Calu3 (cell line): ENCODE measurements around the gene CYLD. TPM values are rescaled to one million over a fixed set of nuclear protein-coding genes. Genes with fewer than 3 reads are reported as not detected.

Experiments used
- BruUV-seq: library from RNA; stranded (reverse); fragments of 400-500 nt; replicated peaks from 2 replicates; lab custom pipeline; 2021; lab: Mats Ljungman, UMichigan
- CTCF ChIA-PET: fragments of 300-600 bp; sonication (Branson Sonifier 250); formaldehyde crosslinking; loops from one replicate; lab custom pipeline; 2022; ENCODE audit warnings: antibody characterized with exemption; lab: Charles Lee
- DNase-seq: peaks from one replicate; pipeline ENCODE4 v3.0.0; 2022
- H3K27ac Mint-ChIP-seq: one replicate; pipeline ENCODE4 v1.8.0; 2022; ENCODE audit warnings: mixed read lengths; ENCODE audit not compliant: unreplicated experiment
- H3K27me3 Mint-ChIP-seq: one replicate; pipeline ENCODE4 v1.8.0; 2022; ENCODE audit warnings: mixed read lengths; ENCODE audit not compliant: unreplicated experiment
- H3K36me3 Mint-ChIP-seq: one replicate; pipeline ENCODE4 v1.8.0; 2022; ENCODE audit warnings: mild to moderate bottlenecking, moderate library complexity, mixed read lengths; ENCODE audit not compliant: insufficient read depth, unreplicated experiment
- H3K4me1 Mint-ChIP-seq: one replicate; pipeline ENCODE4 v1.8.0; 2022; ENCODE audit warnings: mild to moderate bottlenecking, low read depth, mixed read lengths; ENCODE audit not compliant: unreplicated experiment
- H3K4me3 Mint-ChIP-seq: one replicate; pipeline ENCODE4 v1.8.0; 2022; ENCODE audit warnings: mild to moderate bottlenecking, low read depth, moderate library complexity, mixed read lengths; ENCODE audit not compliant: unreplicated experiment
- H3K9me3 Mint-ChIP-seq: one replicate; pipeline ENCODE4 v1.8.0; 2022; ENCODE audit warnings: low read depth, mixed read lengths; ENCODE audit not compliant: unreplicated experiment
- intact Hi-C: fragments of 100-400 bp; cut with micrococcal nuclease; formaldehyde crosslinking; loops from one replicate; pipeline ENCODE4 v1.10.0; 2022; ENCODE audit not compliant: unreplicated experiment
- total RNA-seq: library from RNA; stranded (reverse); gene quantifications from 2 replicates; pipeline ENCODE4 v1.2.3, GENCODE V29; 2022
- TF ChIP-seq, protein P1 (sequence below): fragments of 200-600 bp; IDR thresholded peaks from one replicate; pipeline ENCODE4 v1.8.0; 2022; ENCODE audit warnings: antibody characterized with exemption; ENCODE audit not compliant: unreplicated experiment

The CYLD gene
- total RNA-seq, 1 experiment from 2014 or later, result 31.8 TPM

DNA sequence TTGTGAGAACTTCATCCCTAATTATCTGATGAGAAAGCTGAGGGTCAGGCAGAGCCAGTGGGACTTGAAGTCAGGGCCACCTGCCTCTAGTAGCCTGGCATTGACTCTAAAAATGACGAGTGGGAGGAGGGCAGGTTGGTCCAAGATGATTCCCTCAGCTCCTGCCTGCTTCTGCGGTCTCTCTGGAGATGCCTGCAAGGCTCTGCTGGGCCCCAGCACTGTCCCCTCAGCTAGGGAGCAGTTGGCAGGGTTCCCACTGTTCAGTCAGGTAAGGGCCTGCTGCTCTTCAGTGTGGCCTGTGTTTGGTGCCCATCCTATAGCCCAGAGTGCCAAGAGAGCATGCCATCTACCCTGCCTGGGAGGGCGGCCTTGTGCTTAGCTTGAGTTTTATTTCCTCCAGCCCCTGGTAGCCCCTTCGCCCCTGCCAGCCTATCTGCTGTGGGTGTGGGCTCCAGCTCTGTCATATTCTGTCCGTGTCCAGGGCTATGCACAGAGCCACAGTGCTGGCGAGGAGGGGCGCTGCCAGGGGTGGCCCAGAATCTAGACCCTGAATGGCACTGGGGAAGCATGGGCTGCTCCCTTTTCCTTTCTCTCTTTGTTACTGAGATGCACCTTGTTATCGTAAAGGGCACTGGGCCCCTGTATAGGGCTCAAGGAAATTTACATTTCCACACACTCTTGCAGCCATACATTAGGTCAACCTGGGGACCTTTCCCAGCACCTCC, 68.5 kb downstream of the CYLD start:
- CTCF ChIA-PET, result interaction anchor here (1.5 kb wide), 1 partner anchor 23 kb away, joined by 5 read pairs; no protein-coding TSS in a partner anchor
- TF ChIP-seq, protein P1, sequence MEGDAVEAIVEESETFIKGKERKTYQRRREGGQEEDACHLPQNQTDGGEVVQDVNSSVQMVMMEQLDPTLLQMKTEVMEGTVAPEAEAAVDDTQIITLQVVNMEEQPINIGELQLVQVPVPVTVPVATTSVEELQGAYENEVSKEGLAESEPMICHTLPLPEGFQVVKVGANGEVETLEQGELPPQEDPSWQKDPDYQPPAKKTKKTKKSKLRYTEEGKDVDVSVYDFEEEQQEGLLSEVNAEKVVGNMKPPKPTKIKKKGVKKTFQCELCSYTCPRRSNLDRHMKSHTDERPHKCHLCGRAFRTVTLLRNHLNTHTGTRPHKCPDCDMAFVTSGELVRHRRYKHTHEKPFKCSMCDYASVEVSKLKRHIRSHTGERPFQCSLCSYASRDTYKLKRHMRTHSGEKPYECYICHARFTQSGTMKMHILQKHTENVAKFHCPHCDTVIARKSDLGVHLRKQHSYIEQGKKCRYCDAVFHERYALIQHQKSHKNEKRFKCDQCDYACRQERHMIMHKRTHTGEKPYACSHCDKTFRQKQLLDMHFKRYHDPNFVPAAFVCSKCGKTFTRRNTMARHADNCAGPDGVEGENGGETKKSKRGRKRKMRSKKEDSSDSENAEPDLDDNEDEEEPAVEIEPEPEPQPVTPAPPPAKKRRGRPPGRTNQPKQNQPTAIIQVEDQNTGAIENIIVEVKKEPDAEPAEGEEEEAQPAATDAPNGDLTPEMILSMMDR, result no peak
- peaks cover 5% of the 10 kb centered on the region for H3K4me1 Mint-ChIP-seq
- H3K4me3 Mint-ChIP-seq, result no peak overlapping the region
- no peaks in the 10 kb centered on the region for H3K9me3 Mint-ChIP-seq
- H3K36me3 Mint-ChIP-seq, result no peaks in the 10 kb centered on the region
- no peak overlapping the region for H3K27ac Mint-ChIP-seq
- H3K27me3 Mint-ChIP-seq, result peaks cover 53% of the 10 kb centered on the region
- DNase-seq, result no peak
- intact Hi-C loops, result no loop called here
- BruUV-seq, result no TSS peak

DNA sequence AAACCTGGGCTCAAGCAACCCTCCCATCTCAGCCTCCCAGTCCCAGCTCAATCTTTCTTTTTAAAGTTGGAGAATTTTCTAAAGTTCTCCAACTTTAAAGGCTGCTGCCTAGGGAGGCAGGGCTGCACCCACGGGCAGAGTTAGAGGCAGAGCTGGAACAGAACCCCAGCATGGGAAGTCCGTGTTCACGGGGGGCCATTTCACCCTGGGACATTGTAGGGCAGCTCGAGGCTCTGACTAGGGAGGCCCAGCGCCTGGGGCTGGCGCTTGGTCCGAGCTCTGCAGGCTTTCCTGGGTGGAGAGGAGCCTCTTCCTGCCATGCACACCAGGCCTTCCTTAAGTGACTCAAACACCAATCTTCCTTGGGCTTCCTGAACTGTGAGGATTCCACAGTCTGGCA, 70.2 kb downstream of the CYLD start:
- CTCF ChIA-PET, result interaction anchor here (0.5 kb wide), 1 partner anchor 953 kb away, joined by 3 read pairs; no protein-coding TSS in a partner anchor
- H3K36me3 Mint-ChIP-seq, result no peaks in the 10 kb centered on the region
- TF ChIP-seq, protein P1, result no peak

DNA sequence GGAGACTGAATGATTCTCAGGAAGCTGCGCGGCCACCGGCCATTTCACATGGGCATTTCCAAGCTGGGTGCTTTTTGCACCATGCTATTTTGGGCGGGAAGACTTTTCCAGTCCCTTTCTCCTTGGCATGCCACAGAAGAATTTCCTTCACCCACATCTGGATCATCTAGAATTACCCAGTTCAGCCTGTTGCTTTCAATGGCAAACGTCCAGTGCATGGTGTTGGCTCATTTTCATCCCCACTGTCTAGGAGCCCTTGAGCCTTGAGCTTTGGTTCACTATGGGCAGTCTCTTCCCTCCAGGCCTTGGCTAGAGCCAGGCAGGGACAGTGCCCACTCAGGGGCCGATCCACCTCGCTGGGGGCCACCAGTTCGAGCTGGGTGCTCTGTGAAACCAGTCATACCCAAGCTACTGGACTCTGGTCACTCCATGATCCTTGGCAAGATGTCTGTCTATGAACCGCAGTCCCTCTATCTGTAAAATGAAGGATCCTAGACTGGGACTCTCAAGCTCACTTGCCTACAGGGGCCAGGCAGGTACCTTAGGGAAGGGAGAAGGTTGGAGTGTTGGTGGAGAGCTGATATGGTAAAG, 71.1 kb downstream of the CYLD start:
- intact Hi-C loops, result no loop called here
- H3K27me3 Mint-ChIP-seq, result peaks cover 74% of the 10 kb centered on the region
- H3K4me3 Mint-ChIP-seq, result no peak overlapping the region
- DNase-seq, result no peak
- CTCF ChIA-PET, result no interaction called here
- H3K27ac Mint-ChIP-seq, result no peak overlapping the region
- H3K9me3 Mint-ChIP-seq, result no peaks in the 10 kb centered on the region
- TF ChIP-seq, protein P1, result no peak
- no peaks in the 10 kb centered on the region for H3K36me3 Mint-ChIP-seq
- H3K4me1 Mint-ChIP-seq, result no peaks in the 10 kb centered on the region
- no TSS peak for BruUV-seq

More for the DNA sequence above, 70.2 kb downstream of the CYLD start:
- H3K27ac Mint-ChIP-seq, result no peak overlapping the region
- H3K27me3 Mint-ChIP-seq, result peaks cover 69% of the 10 kb centered on the region
- no peak overlapping the region for H3K4me3 Mint-ChIP-seq
- H3K9me3 Mint-ChIP-seq, result no peaks in the 10 kb centered on the region
- BruUV-seq, result no TSS peak
- no peak for DNase-seq
- H3K4me1 Mint-ChIP-seq, result no peaks in the 10 kb centered on the region
- intact Hi-C loops, result no loop called here

DNA sequence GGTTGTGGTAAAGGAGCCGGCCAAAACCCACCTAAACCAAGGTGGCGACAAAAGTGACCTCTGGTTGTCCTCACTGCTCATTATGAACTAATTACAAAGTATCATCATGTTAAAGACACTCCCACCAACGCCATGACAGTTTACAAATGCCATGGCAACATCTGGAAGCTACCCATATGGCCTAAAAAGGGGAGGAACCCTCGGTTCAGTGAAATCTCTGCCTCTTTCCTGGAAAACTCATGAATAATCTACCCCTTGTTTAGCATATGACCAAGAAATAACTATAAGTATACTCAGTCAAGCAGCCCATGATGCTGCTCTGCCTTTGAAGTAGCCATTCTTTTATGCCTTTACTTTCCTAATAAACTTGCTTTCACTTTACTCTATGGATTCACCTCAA, 72.2 kb downstream of the CYLD start:
- Mint-ChIP-seq H3K27ac (no peak overlapping the region), H3K9me3 (no peaks in the 10 kb centered on the region), H3K4me1 (no peaks in the 10 kb centered on the region), H3K36me3 (no peaks in the 10 kb centered on the region), H3K27me3 (peaks cover 74% of the 10 kb centered on the region), H3K4me3 (no peak overlapping the region)
- no TSS peak for BruUV-seq
- no peak for DNase-seq
- CTCF ChIA-PET, result interaction anchor here (1.3 kb wide), 1 partner anchor 8 kb away, joined by 6 read pairs; no protein-coding TSS in a partner anchor
- TF ChIP-seq, protein P1, result no peak
- intact Hi-C loops, result no loop called here
